K562 (cell line): ENCODE results near the gene HPX. TPM values are rescaled to one million over a fixed set of nuclear protein-coding genes. Genes with fewer than 3 reads are reported as not detected.
A peak's percentile ranks its signal among the peaks of the same experiment; 100 is the strongest.

Experiments used
- CBFB ChIP-seq: sonication (generic); formaldehyde crosslinking; IDR thresholded peaks from 2 replicates; pipeline ENCODE4 v1.4.0; 2020; ENCODE audit warnings: mild to moderate bottlenecking, missing genetic modification reagents
- CHD2 ChIP-seq: IDR thresholded peaks from 2 replicates; pipeline ENCODE4 v1.6.1; 2011; ENCODE audit warnings: low read depth, low read length
- ETV1 ChIP-seq: fragments of 450-650 bp; conservative IDR thresholded peaks from 2 replicates; pipeline ENCODE4 v1.6.1; 2016; ENCODE audit warnings: missing genetic modification characterization, control low read depth, low read depth, missing compliant biosample characterization
- NFYB ChIP-seq: IDR thresholded peaks from 2 replicates; pipeline ENCODE4 v1.6.1; 2011; ENCODE audit warnings: mild to moderate bottlenecking, moderate library complexity; ENCODE audit not compliant: insufficient read length; ENCODE audit errors: extremely low read depth
- POLR2AphosphoS2 ChIP-seq: IDR thresholded peaks from 2 replicates; pipeline ENCODE4 v1.6.1; 2012; ENCODE audit warnings: low read length, improper control_type of control experiment
- PYGO2 ChIP-seq: fragments of 450-650 bp; IDR thresholded peaks from 2 replicates; pipeline ENCODE4 v1.6.1; 2016; ENCODE audit warnings: mild to moderate bottlenecking, missing genetic modification characterization, moderate library complexity, missing compliant biosample characterization
- SRSF9 ChIP-seq: fragments of 200-400 bp; formaldehyde crosslinking; IDR thresholded peaks from 2 replicates; pipeline ENCODE4 v1.6.1; 2017; ENCODE audit warnings: low read depth, low read length, borderline replicate concordance
- TAF7 ChIP-seq: fragments of 450-650 bp; IDR thresholded peaks from 2 replicates; pipeline ENCODE4 v1.6.1; 2016; ENCODE audit warnings: missing genetic modification characterization, missing compliant biosample characterization
- TCF3 ChIP-seq: sonication (generic); formaldehyde crosslinking; IDR thresholded peaks from 2 replicates; pipeline ENCODE4 v1.4.0; 2020; ENCODE audit warnings: mild to moderate bottlenecking, missing genetic modification reagents
- TEAD1 ChIP-seq, 2 experiments: fragments of 450-650 bp in 1 of 2; sonication (generic) in 1 of 2; formaldehyde crosslinking; IDR thresholded peaks; 2 replicates each; pipeline versions ENCODE4 v1.4.0 to v1.8.0; 2020 to 2022; ENCODE audit warnings: mild to moderate bottlenecking in 2 of 2, missing genetic modification reagents in 1 of 2
- ZNF431 ChIP-seq: sonication (generic); formaldehyde crosslinking; IDR thresholded peaks from 2 replicates; pipeline ENCODE4 v1.8.0; 2022; ENCODE audit warnings: mild to moderate bottlenecking, missing genetic modification reagents
- ZZZ3 ChIP-seq: fragments of 450-650 bp; IDR thresholded peaks from 2 replicates; pipeline ENCODE4 v1.6.1; 2016; ENCODE audit warnings: antibody characterized with exemption, mild to moderate bottlenecking, moderate library complexity
- polyA plus RNA-seq, 8 experiments: library from polyadenylated mRNA; depleted of rRNA in 4 of 8; stranded (reverse) in 5 of 8; unstranded in 3 of 8; fragments of >200 nt; fragmentation: Nextera tagmentation in 2 of 8; fragmentation: Illumina TruSeq in 1 of 8; extraction: Ambion mirVana in 2 of 8; extraction: Trizol in 1 of 8; gene quantifications; 2 replicates each; pipeline versions ENCODE4 v1.2.1 to v1.2.3, GENCODE V29; 2011 to 2014; ENCODE audit warnings: inconsistent platforms in 1 of 8, missing spikeins in 1 of 8
- total RNA-seq, 7 experiments: library from RNA; depleted of rRNA in 6 of 7; stranded (reverse); fragments of >200 nt in 6 of 7; fragmentation: Illumina TruSeq in 2 of 7; extraction: Trizol in 2 of 7; gene quantifications; 2 replicates each; pipeline versions ENCODE4 v1.2.1 to v1.2.3, GENCODE V29; 2011 to 2021; ENCODE audit warnings: low replicate concordance in 1 of 7
- TF ChIP-seq, protein P1 (sequence below), 3 experiments: fragments of 200-800 bp in 1 of 3; fragments of 250-450 bp in 1 of 3; fragments of 450-650 bp in 1 of 3; sonication (Bioruptor Pico) in 1 of 3; sonication (Bioruptor generic) in 1 of 3; formaldehyde crosslinking in 1 of 3; IDR thresholded peaks; 2 replicates each; pipeline versions ENCODE4 v1.6.1 to v1.8.0; 2016 to 2022; ENCODE audit warnings: mild to moderate bottlenecking in 2 of 3, missing genetic modification characterization in 2 of 3, missing compliant biosample characterization in 1 of 3, moderate library complexity in 1 of 3
- TF ChIP-seq, protein P2 (sequence below): fragments of 450-650 bp; IDR thresholded peaks from 2 replicates; pipeline ENCODE4 v1.6.1; 2016; ENCODE audit warnings: mild to moderate bottlenecking
- TF ChIP-seq, protein P3 (sequence below): sonication (generic); formaldehyde crosslinking; IDR thresholded peaks from 2 replicates; pipeline ENCODE4 v1.8.0; 2023; ENCODE audit warnings: missing genetic modification reagents, mild to moderate bottlenecking, borderline replicate concordance

HPX gene
- total and polyA plus RNA-seq, 9 of the 15 experiments (the other 6 are each of a cell fraction or from before 2014, with no cell fraction given), result 0.12 to 1.2 (median 0.49) TPM; not detected in 1

DNA sequence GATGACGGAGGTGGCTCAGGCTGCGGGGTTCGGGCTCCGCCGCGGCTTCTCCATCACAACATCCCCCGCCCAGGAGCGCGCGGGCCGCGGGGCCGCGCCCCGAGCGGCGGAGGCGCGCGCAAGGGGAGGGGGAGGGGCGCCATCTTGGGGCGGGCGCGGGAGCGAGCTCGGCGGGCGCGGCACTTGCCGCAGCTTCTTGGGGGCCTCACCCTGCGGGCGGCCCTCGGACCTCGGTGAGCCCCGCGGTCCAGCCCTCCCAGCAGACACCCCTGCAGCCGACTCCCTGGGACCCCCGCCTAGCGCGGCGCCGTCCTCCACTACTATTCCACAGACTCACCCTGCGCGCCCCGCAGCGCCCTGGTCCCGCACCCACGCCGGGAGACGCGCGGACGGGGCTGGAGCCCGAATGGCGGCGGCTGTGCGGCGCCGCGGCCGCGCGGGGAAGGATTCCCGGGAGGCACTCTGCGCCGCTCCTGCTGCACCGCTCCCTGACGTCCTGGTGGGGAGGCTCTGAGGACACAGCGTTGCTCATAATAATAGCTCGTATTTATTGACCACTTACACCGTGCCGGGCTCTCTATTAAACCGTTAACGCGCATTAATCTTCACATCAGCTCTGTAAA lies 21.7 kb downstream of the HPX start, which contains the start of gene APBB1 (continued):
- TF ChIP-seq POLR2AphosphoS2 (no peak), TAF7 (tag) (no peak), CBFB (no peak), PYGO2 (tag) (no peak), ETV1 (tag) (no peak), TCF3 (no peak), SRSF9 (no peak), NFYB (no peak), ZZZ3 (no peak), TEAD1 (CRISPR knock-in tag; IDR thresholded peaks at IDR 0.05) (no peak), CHD2 (0 out of 2 replicates have a peak, but pooled peaks have one; percentile 4), ZNF431 (CRISPR knock-in tag) (no peak)
- TF ChIP-seq, protein P1, sequence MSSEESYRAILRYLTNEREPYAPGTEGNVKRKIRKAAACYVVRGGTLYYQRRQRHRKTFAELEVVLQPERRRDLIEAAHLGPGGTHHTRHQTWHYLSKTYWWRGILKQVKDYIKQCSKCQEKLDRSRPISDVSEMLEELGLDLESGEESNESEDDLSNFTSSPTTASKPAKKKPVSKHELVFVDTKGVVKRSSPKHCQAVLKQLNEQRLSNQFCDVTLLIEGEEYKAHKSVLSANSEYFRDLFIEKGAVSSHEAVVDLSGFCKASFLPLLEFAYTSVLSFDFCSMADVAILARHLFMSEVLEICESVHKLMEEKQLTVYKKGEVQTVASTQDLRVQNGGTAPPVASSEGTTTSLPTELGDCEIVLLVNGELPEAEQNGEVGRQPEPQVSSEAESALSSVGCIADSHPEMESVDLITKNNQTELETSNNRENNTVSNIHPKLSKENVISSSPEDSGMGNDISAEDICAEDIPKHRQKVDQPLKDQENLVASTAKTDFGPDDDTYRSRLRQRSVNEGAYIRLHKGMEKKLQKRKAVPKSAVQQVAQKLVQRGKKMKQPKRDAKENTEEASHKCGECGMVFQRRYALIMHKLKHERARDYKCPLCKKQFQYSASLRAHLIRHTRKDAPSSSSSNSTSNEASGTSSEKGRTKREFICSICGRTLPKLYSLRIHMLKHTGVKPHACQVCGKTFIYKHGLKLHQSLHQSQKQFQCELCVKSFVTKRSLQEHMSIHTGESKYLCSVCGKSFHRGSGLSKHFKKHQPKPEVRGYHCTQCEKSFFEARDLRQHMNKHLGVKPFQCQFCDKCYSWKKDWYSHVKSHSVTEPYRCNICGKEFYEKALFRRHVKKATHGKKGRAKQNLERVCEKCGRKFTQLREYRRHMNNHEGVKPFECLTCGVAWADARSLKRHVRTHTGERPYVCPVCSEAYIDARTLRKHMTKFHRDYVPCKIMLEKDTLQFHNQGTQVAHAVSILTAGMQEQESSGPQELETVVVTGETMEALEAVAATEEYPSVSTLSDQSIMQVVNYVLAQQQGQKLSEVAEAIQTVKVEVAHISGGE (CRISPR knock-in tag; IDR thresholded peaks at IDR 0.05), result peak in 1 of 3 experiments; percentile 78; a peak in 2 of 6 replicates
- TF ChIP-seq, protein P2, sequence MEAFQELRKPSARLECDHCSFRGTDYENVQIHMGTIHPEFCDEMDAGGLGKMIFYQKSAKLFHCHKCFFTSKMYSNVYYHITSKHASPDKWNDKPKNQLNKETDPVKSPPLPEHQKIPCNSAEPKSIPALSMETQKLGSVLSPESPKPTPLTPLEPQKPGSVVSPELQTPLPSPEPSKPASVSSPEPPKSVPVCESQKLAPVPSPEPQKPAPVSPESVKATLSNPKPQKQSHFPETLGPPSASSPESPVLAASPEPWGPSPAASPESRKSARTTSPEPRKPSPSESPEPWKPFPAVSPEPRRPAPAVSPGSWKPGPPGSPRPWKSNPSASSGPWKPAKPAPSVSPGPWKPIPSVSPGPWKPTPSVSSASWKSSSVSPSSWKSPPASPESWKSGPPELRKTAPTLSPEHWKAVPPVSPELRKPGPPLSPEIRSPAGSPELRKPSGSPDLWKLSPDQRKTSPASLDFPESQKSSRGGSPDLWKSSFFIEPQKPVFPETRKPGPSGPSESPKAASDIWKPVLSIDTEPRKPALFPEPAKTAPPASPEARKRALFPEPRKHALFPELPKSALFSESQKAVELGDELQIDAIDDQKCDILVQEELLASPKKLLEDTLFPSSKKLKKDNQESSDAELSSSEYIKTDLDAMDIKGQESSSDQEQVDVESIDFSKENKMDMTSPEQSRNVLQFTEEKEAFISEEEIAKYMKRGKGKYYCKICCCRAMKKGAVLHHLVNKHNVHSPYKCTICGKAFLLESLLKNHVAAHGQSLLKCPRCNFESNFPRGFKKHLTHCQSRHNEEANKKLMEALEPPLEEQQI, result no peak
- TF ChIP-seq, protein P3, sequence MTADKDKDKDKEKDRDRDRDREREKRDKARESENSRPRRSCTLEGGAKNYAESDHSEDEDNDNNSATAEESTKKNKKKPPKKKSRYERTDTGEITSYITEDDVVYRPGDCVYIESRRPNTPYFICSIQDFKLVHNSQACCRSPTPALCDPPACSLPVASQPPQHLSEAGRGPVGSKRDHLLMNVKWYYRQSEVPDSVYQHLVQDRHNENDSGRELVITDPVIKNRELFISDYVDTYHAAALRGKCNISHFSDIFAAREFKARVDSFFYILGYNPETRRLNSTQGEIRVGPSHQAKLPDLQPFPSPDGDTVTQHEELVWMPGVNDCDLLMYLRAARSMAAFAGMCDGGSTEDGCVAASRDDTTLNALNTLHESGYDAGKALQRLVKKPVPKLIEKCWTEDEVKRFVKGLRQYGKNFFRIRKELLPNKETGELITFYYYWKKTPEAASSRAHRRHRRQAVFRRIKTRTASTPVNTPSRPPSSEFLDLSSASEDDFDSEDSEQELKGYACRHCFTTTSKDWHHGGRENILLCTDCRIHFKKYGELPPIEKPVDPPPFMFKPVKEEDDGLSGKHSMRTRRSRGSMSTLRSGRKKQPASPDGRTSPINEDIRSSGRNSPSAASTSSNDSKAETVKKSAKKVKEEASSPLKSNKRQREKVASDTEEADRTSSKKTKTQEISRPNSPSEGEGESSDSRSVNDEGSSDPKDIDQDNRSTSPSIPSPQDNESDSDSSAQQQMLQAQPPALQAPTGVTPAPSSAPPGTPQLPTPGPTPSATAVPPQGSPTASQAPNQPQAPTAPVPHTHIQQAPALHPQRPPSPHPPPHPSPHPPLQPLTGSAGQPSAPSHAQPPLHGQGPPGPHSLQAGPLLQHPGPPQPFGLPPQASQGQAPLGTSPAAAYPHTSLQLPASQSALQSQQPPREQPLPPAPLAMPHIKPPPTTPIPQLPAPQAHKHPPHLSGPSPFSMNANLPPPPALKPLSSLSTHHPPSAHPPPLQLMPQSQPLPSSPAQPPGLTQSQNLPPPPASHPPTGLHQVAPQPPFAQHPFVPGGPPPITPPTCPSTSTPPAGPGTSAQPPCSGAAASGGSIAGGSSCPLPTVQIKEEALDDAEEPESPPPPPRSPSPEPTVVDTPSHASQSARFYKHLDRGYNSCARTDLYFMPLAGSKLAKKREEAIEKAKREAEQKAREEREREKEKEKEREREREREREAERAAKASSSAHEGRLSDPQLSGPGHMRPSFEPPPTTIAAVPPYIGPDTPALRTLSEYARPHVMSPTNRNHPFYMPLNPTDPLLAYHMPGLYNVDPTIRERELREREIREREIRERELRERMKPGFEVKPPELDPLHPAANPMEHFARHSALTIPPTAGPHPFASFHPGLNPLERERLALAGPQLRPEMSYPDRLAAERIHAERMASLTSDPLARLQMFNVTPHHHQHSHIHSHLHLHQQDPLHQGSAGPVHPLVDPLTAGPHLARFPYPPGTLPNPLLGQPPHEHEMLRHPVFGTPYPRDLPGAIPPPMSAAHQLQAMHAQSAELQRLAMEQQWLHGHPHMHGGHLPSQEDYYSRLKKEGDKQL, result no peak
